T-helper 2 cell treated with Interferon-gamma antibody and Interleukin-4, amounts not matched to agents 100 ng/mL and 5 ng/mL, for 36 hours (primary cell): ENCODE data around the gene AFG3L2. TPM values are rescaled to one million over a fixed set of nuclear protein-coding genes. Genes with fewer than 3 reads are reported as not detected.

ENCODE experiments used
- intact Hi-C: fragments of 100-400 bp; cut with micrococcal nuclease; formaldehyde crosslinking; loops from one replicate; pipeline ENCODE4 v1.15.1; 2023
- total RNA-seq: library from RNA; stranded (reverse); gene quantifications from 2 replicates; pipeline ENCODE4 v1.2.3, GENCODE V29; 2022

AFG3L2 gene
- total RNA-seq, 1 donor from 2014 or later: 47.5 TPM

- intact Hi-C loops: no loop called here
Observed at GRCh38 chr18:12282442-12283039, 94.5 kb downstream of the AFG3L2 start.

DNA sequence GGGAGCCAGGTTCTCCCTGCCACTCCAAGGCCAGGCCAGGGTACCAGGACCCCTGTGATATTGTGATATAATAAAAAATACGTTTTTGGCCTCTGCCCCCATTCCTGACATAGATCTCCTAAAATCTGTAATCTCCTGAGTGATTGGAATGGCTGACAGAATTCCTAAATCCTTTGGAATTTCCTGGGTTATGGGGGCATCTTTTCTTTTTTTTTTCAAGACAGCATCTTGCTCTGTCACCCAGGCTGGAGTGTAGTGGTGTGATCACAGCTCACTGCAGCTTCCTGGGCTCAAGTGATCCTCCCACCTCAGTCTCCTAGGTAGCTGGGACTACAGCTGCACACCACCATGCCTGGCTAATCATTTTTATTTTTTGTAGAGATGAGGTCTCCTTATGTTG is 95.2 kb downstream of the AFG3L2 start:
- intact Hi-C loops: no loop called here

GRCh38 chr18:12279781-12280531 is 97.1 kb downstream of the AFG3L2 start:
- intact Hi-C loops: no loop called here

Other genes with a start within 250 kb of the AFG3L2 start
- not detected in 2 replicates for gene CIDEA, start 122.9 kb downstream of the AFG3L2 start, total RNA-seq
- 13.0 and 14.4 TPM in 2 replicates for gene TUBB6, start 69.0 kb downstream of the AFG3L2 start, total RNA-seq
- 3.8 and 4.3 TPM in 2 replicates for gene PRELID3A, start 30.7 kb upstream of the AFG3L2 start, total RNA-seq